Measurements from ENCODE around the gene NOTCH2. TPM values are rescaled to one million over a fixed set of nuclear protein-coding genes. Genes with fewer than 3 reads are reported as not detected.

Gene NOTCH2
- total and polyA plus RNA-seq, 10 of the 15 experiments (the other 5 are each of a cell fraction or from before 2014, with no cell fraction given), result 0.02 to 2.0 (median 0.62) TPM; not detected in 1

GRCh38 chr1:119910618-119911017 is 158.8 kb downstream of the NOTCH2 start:
- no peak for FAIRE-seq
- no peak overlapping the region for H3K27ac ChIP-seq (ENCODE audit: control insufficient read depth, insufficient read depth)
- ChIA-PET CTCF (no interaction called here), RAD21 (ENCODE audit: unreplicated experiment) (no interaction called here), SMC1A (ENCODE audit: uncharacterized antibody, unreplicated experiment) (no interaction called here), POLR2A (no interaction called here)
- H3K9ac ChIP-seq (ENCODE audit: control insufficient read depth, insufficient read depth, low read length), result no peak overlapping the region
- in situ Hi-C loops (cut with MboI), result no loop called here
- no peaks in the 10 kb centered on the region for H3K4me1 ChIP-seq (ENCODE audit: control insufficient read depth, insufficient read depth, low read length)
- DNase-seq (ENCODE audit: low read depth, low spot score), result no peak
- BruUV-seq (replicated peaks), result no TSS peak
- WGBS (ENCODE audit: insufficient coverage, insufficient replicate concordance, low lambda C conversion rate, missing lambda C conversion rate), result 32% methylated on average over 4 of the region's 4 CpGs
- no peaks in the 10 kb centered on the region; a peak in 2 of 4 replicates for H3K27me3 ChIP-seq (replicated peaks in 1 of 2; ENCODE audit: control insufficient read depth in 2 of 2, insufficient read depth in 2 of 2, low read length in 1 of 2)
- H3K4me2 ChIP-seq (ENCODE audit: control insufficient read depth, insufficient read depth), result no peak overlapping the region
- no peaks in the 10 kb centered on the region for H4K20me1 ChIP-seq (ENCODE audit: control insufficient read depth, insufficient read depth)
- H3K4me3 ChIP-seq, result no peak overlapping the region
- intact Hi-C loops (cut with micrococcal nuclease; ENCODE audit: unreplicated experiment), result no loop called here
- no peaks in the 10 kb centered on the region for H3K36me3 ChIP-seq (ENCODE audit: control insufficient read depth in 2 of 2, insufficient read depth in 2 of 2, low read length in 1 of 2)
- H2AFZ ChIP-seq (ENCODE audit: control insufficient read depth, low read depth, low read length), result no peak overlapping the region
- TF ChIP-seq ZNF592 (IDR thresholded peaks at IDR 0.05), result no peak
- no peak for TF ChIP-seq ZNF384 (IDR thresholded peaks at IDR 0.05; ENCODE audit: borderline replicate concordance, low read depth, low read length)
- no peak for TF ChIP-seq MTA3 (IDR thresholded peaks at IDR 0.05; ENCODE audit: borderline replicate concordance, low read length)
- TF ChIP-seq POLR2A (IDR thresholded peaks at IDR 0.05; ENCODE audit: low read depth, low read length), result no peak
- TF ChIP-seq POU2F2 (IDR thresholded peaks at IDR 0.05; ENCODE audit: borderline replicate concordance, low read depth, low read length), result no peak
- TF ChIP-seq HDAC6 (IDR thresholded peaks at IDR 0.05; ENCODE audit: unreplicated experiment), result no peak
- TF ChIP-seq POLR2AphosphoS5 (IDR thresholded peaks at IDR 0.05; ENCODE audit: low read length), result no peak
- no peak for TF ChIP-seq MTA2 (IDR thresholded peaks at IDR 0.05; ENCODE audit: low read depth)
- TF ChIP-seq YY1 (IDR thresholded peaks at IDR 0.05; ENCODE audit: low read depth, low read length), result no peak
- TF ChIP-seq ZSCAN29 (IDR thresholded peaks at IDR 0.05), result no peak
- no peak for TF ChIP-seq USF1 (IDR thresholded peaks at IDR 0.05; ENCODE audit: borderline replicate concordance, extremely low read length, insufficient read depth, low read depth, low read length)
- no peaks in the 10 kb centered on the region for H3K9me3 ChIP-seq (replicated peaks; ENCODE audit: control insufficient read depth, insufficient read depth, low read length)
- ATAC-seq, result no peak
- H3K79me2 ChIP-seq (ENCODE audit: control insufficient read depth, insufficient read depth, low read length), result no peaks in the 10 kb centered on the region

Data from GM12878 (cell line).